ENCODE measurements around the gene CD82. TPM values are rescaled to one million over a fixed set of nuclear protein-coding genes. Genes with fewer than 3 reads are reported as not detected.

CD82 gene
- total and polyA plus RNA-seq, 2 of the 8 experiments (the other 6 are each of a cell fraction or from before 2014, with no cell fraction given) = 7.9 to 10.3 TPM

DNA sequence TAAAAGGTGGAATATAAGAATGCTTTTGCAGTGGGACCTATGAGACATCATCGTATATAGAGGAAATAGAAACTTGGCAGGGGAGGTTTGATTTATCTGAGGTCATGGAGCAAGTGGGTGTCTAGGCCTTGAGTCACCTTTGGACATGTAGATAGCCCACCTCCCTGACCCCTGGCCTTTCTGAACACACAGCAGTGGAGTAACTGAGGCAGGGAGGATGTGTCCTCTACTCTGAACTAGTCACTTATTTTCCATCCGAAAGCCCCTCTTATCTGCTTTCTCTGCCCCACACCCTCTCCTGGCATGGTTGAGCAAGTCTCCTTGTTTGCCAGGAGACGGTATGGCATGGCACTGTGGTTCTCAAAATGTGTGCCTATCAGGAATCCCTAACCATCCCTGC is 7.9 kb downstream of the CD82 start:
- H4K20me1 ChIP-seq (replicated peaks in 1 of 2; ENCODE audit: control insufficient read depth in 1 of 2, insufficient read depth in 2 of 2, low read length in 2 of 2) = no peaks in the 10 kb centered on the region
- H2BK120ac ChIP-seq (replicated peaks; ENCODE audit: low read depth, low read length) = no peak overlapping the region
- no peak overlapping the region for H3K4me2 ChIP-seq (ENCODE audit: insufficient read depth in 1 of 2, low read depth in 2 of 2, low read length in 2 of 2)
- no peak overlapping the region for H2BK15ac ChIP-seq (ENCODE audit: low read length)
- no peak overlapping the region for H3K56ac ChIP-seq (replicated peaks; ENCODE audit: insufficient read length, low read depth, low read length)
- DNase-seq (ENCODE audit: low read depth in 1 of 2, low spot score in 2 of 2) = no peak
- no peak overlapping the region for H4K91ac ChIP-seq (replicated peaks; ENCODE audit: insufficient read length, low read length)
- H3K18ac ChIP-seq (ENCODE audit: extremely low read depth, low read length) = no peak overlapping the region
- H2BK5ac ChIP-seq (ENCODE audit: low read depth, low read length) = no peak overlapping the region
- no peaks in the 10 kb centered on the region for H3K9me3 ChIP-seq (ENCODE audit: insufficient read depth in 2 of 2, low read depth in 1 of 2, low read length in 1 of 2)
- no peaks in the 10 kb centered on the region; a peak in 1 of 7 replicates for H3K27me3 ChIP-seq (replicated peaks in 1 of 4; ENCODE audit: control insufficient read depth in 3 of 4, extremely low read depth in 1 of 4, insufficient read depth in 3 of 4, low read length in 3 of 4)
- no peak for FAIRE-seq
- H3K79me1 ChIP-seq (ENCODE audit: low read depth, low read length) = no peaks in the 10 kb centered on the region; the same call in 1 of the 2 replicates
- no peak overlapping the region for H3K14ac ChIP-seq (ENCODE audit: insufficient read length)
- H3K23ac ChIP-seq (ENCODE audit: insufficient read length) = no peak overlapping the region
- 86% methylated on average over 3 of the region's 3 CpGs; no CpG with 5 or more reads in 1 of the 2 experiments for WGBS, 2 experiments (ENCODE audit: extremely low coverage in 1 of 2, insufficient coverage in 1 of 2, insufficient read length in 1 of 2, insufficient replicate concordance in 2 of 2, low coverage in 1 of 2, low lambda C conversion rate in 2 of 2, missing lambda C conversion rate in 1 of 2)
- no peaks in the 10 kb centered on the region for H3K79me2 ChIP-seq (ENCODE audit: control insufficient read depth in 1 of 2, insufficient read depth in 2 of 2, low read length in 2 of 2)
- no peaks in the 10 kb centered on the region for H3K36me3 ChIP-seq (ENCODE audit: control insufficient read depth in 2 of 4, insufficient read depth in 4 of 4, low read length in 3 of 4)
- CTCF ChIA-PET (ENCODE audit: partially characterized antibody) = interaction anchor here (2.4 kb wide), 1 partner anchor 42 kb away, joined by 6 read pairs; no protein-coding TSS in a partner anchor
- H4K8ac ChIP-seq (ENCODE audit: extremely low read depth, insufficient read depth, low read length) = no peak overlapping the region
- no peak overlapping the region for H2BK12ac ChIP-seq (ENCODE audit: low read depth, low read length)
- POLR2A ChIA-PET (ENCODE audit: partially characterized antibody) = interaction anchor here (1.6 kb wide), 1 partner anchor 9 kb away, joined by 3 read pairs; no protein-coding TSS in a partner anchor
- no peak overlapping the region for H3K4ac ChIP-seq (replicated peaks; ENCODE audit: insufficient read length, low read depth, low read length)
- H3K4me3 ChIP-seq (ENCODE audit: extremely low read depth in 1 of 4, insufficient read depth in 2 of 4, low read depth in 3 of 4, low read length in 4 of 4) = no peak overlapping the region
- H3K23me2 ChIP-seq (ENCODE audit: low read depth, low read length) = no peaks in the 10 kb centered on the region
- no peak overlapping the region for H2BK20ac ChIP-seq (ENCODE audit: low read length)
- no peak overlapping the region for H3K9ac ChIP-seq (replicated peaks in 1 of 4; ENCODE audit: extremely low read depth in 1 of 4, low read depth in 3 of 4, low read length in 3 of 4)
- H2AK5ac ChIP-seq (ENCODE audit: low read depth, low read length) = no peak overlapping the region
- H4K5ac ChIP-seq (ENCODE audit: insufficient read length, low read depth, low read length) = no peak overlapping the region
- H2AFZ ChIP-seq (ENCODE audit: low read length) = no peak overlapping the region
- no peak overlapping the region for H3K27ac ChIP-seq (ENCODE audit: low read depth, low read length)
- H3K4me1 ChIP-seq (replicated peaks in 1 of 4; ENCODE audit: control insufficient read depth in 3 of 4, insufficient read depth in 4 of 4, low read length in 3 of 4) = peaks cover 0 to 4% (median 0%) of the 10 kb centered on the region in 4 experiments; a peak in 3 of 7 replicates
- TF ChIP-seq SIX5 (IDR thresholded peaks at IDR 0.05; ENCODE audit: low read depth, low read length) (no peak), SP2 (IDR thresholded peaks at IDR 0.05; ENCODE audit: low read length) (no peak), JUND (IDR thresholded peaks at IDR 0.05; ENCODE audit: low read length) (no peak), YY1 (IDR thresholded peaks at IDR 0.05; ENCODE audit: low read depth, low read length) (no peak), SRF (IDR thresholded peaks at IDR 0.05; ENCODE audit: low read depth, low read length) (no peak), KDM5A (IDR thresholded peaks at IDR 0.05; ENCODE audit: low read length) (no peak), PHF8 (conservative IDR thresholded peaks at IDR 0.05; ENCODE audit: low read depth, low read length) (no peak), CHD2 (IDR thresholded peaks at IDR 0.05; ENCODE audit: low read length) (no peak), FOSL1 (IDR thresholded peaks at IDR 0.05; ENCODE audit: insufficient read depth, low read depth, low read length) (no peak), CBX5 (IDR thresholded peaks at IDR 0.05; ENCODE audit: low read depth, low read length) (no peak)
- TF ChIP-seq, protein P1, sequence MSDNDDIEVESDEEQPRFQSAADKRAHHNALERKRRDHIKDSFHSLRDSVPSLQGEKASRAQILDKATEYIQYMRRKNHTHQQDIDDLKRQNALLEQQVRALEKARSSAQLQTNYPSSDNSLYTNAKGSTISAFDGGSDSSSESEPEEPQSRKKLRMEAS (IDR thresholded peaks at IDR 0.05) = no peak
- TF ChIP-seq, protein P2, sequence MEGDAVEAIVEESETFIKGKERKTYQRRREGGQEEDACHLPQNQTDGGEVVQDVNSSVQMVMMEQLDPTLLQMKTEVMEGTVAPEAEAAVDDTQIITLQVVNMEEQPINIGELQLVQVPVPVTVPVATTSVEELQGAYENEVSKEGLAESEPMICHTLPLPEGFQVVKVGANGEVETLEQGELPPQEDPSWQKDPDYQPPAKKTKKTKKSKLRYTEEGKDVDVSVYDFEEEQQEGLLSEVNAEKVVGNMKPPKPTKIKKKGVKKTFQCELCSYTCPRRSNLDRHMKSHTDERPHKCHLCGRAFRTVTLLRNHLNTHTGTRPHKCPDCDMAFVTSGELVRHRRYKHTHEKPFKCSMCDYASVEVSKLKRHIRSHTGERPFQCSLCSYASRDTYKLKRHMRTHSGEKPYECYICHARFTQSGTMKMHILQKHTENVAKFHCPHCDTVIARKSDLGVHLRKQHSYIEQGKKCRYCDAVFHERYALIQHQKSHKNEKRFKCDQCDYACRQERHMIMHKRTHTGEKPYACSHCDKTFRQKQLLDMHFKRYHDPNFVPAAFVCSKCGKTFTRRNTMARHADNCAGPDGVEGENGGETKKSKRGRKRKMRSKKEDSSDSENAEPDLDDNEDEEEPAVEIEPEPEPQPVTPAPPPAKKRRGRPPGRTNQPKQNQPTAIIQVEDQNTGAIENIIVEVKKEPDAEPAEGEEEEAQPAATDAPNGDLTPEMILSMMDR (IDR thresholded peaks at IDR 0.05; ENCODE audit: control extremely low read depth in 1 of 3, insufficient read depth in 1 of 3, low read depth in 1 of 3, low read length in 3 of 3) = no peak
